PC-3 (cell line): ENCODE measurements around the gene ZNF816. TPM values are rescaled to one million over a fixed set of nuclear protein-coding genes. Genes with fewer than 3 reads are reported as not detected.

ENCODE experiments used
- ATAC-seq: fragments of 200-7000 bp; cut with Tn5 transposase; 2 replicates; pipeline ENCODE4 v1.9.1; 2020; ENCODE audit warnings: mild to moderate bottlenecking, moderate library complexity
- BruUV-seq: library from RNA; stranded (reverse); fragments of 400-500 nt; replicated peaks from 2 replicates; lab custom pipeline; 2021; lab: Mats Ljungman, UMichigan
- CTCF ChIA-PET: fragments of 300-600 bp; sonication (Branson Sonifier 250); formaldehyde crosslinking; loops from one replicate; lab custom pipeline; 2022; ENCODE audit warnings: antibody characterized with exemption; lab: Charles Lee
- POLR2A ChIA-PET: fragments of 300-600 bp; sonication (Branson Sonifier 250); formaldehyde crosslinking; loops from one replicate; lab custom pipeline; 2022; ENCODE audit warnings: antibody characterized with exemption; ENCODE audit not compliant: unreplicated experiment; lab: Charles Lee
- DNase-seq: peaks from one replicate; pipeline ENCODE4 v3.0.0-alpha.2; 2015
- H2AFZ ChIP-seq: fragments of 300-600 bp; sonication (generic); 2 replicates; pipeline ENCODE4 v1.6.0; 2016; ENCODE audit warnings: antibody characterized with exemption, low read length
- H3F3A ChIP-seq: fragments of 300-600 bp; sonication (generic); one replicate; pipeline ENCODE4 v1.6.0; 2017; ENCODE audit warnings: antibody characterized with exemption, low read length, control low read depth, mild to moderate bottlenecking; ENCODE audit not compliant: unreplicated experiment
- H3K27ac ChIP-seq: fragments of 300-600 bp; sonication (generic); 2 replicates; pipeline ENCODE4 v1.5.1; 2016; ENCODE audit warnings: mild to moderate bottlenecking, low read length
- H3K27me3 ChIP-seq: fragments of 300-600 bp; sonication (generic); 2 replicates; pipeline ENCODE4 v1.6.1; 2016; ENCODE audit warnings: low read length, mixed read lengths
- H3K36me3 ChIP-seq: fragments of 300-600 bp; sonication (generic); 2 replicates; pipeline ENCODE4 v1.6.1; 2016; ENCODE audit warnings: low read depth, mixed run types, low read length, mixed read lengths
- H3K4me1 ChIP-seq: fragments of 300-600 bp; sonication (generic); 2 replicates; pipeline ENCODE4 v1.5.1; 2016; ENCODE audit warnings: low read length; ENCODE audit not compliant: insufficient read depth
- H3K4me2 ChIP-seq: fragments of 300-600 bp; sonication (generic); 2 replicates; pipeline ENCODE4 v1.6.0; 2016; ENCODE audit warnings: low read length
- H3K4me3 ChIP-seq: fragments of 300-600 bp; sonication (generic); 2 replicates; pipeline ENCODE4 v1.5.1; 2016; ENCODE audit warnings: mild to moderate bottlenecking, low read length, mixed read lengths
- H3K79me2 ChIP-seq: fragments of 300-600 bp; sonication (generic); 2 replicates; pipeline ENCODE4 v1.6.1; 2017; ENCODE audit warnings: low read length, mixed read lengths
- H3K9ac ChIP-seq: fragments of 300-600 bp; sonication (generic); 2 replicates; pipeline ENCODE4 v1.6.0; 2016; ENCODE audit warnings: mild to moderate bottlenecking, low read length
- H3K9me2 ChIP-seq: fragments of 300-600 bp; sonication (generic); replicated peaks from 2 replicates; pipeline ENCODE4 v1.6.1; 2016; ENCODE audit warnings: mixed run types, low read length, mixed read lengths
- H3K9me3 ChIP-seq: fragments of 300-600 bp; sonication (generic); 2 replicates; pipeline ENCODE4 v1.6.1; 2016; ENCODE audit warnings: low read length, mixed read lengths
- H4K20me1 ChIP-seq: fragments of 300-600 bp; sonication (generic); 2 replicates; pipeline ENCODE4 v1.6.1; 2016; ENCODE audit warnings: low read length, mixed read lengths
- CTCF ChIP-seq: fragments of 300-600 bp; sonication (generic); conservative IDR thresholded peaks from 2 replicates; pipeline ENCODE4 v1.5.1; 2017; ENCODE audit warnings: antibody characterized with exemption, low read depth, mild to moderate bottlenecking, low read length
- EZH2 ChIP-seq: fragments of 300-600 bp; sonication (generic); IDR thresholded peaks from one replicate; pipeline ENCODE4 v1.6.1; 2017; ENCODE audit warnings: antibody characterized with exemption, mild to moderate bottlenecking, low read length; ENCODE audit not compliant: unreplicated experiment
- EZH2phosphoT487 ChIP-seq: fragments of 300-600 bp; sonication (generic); IDR thresholded peaks from 2 replicates; pipeline ENCODE4 v1.6.1; 2018; ENCODE audit warnings: mild to moderate bottlenecking, antibody characterized with exemption, low read length, borderline replicate concordance
- intact Hi-C: fragments of 100-400 bp; cut with micrococcal nuclease; formaldehyde crosslinking; loops from 2 replicates; pipeline ENCODE4 v1.9.0; 2023
- total RNA-seq: library from RNA; depleted of rRNA; stranded (reverse); fragments of >200 nt; gene quantifications from 2 replicates; pipeline ENCODE4 v1.2.3, GENCODE V29; 2014

ZNF816 gene
- total RNA-seq, 1 experiment from 2014 or later, result 10.2 TPM

GRCh38 chr19:52938761-52939160 lies 23.9 kb downstream of the ZNF816 start:
- Histone ChIP-seq H3K9me3 (no peaks in the 10 kb centered on the region), H3K4me2 (peak overlapping the region; percentile 74)

GRCh38 chr19:52936954-52937325 lies 25.7 kb downstream of the ZNF816 start:
- BruUV-seq, result no TSS peak
- H3K9ac ChIP-seq, result no peak overlapping the region
- ATAC-seq (no peak), DNase-seq (no peak)
- H3K9me2 ChIP-seq, result no peaks in the 10 kb centered on the region
- no peak overlapping the region for H3K27ac ChIP-seq
- ChIA-PET CTCF (no interaction called here), POLR2A (no interaction called here)
- H3K4me2 ChIP-seq, result no peak overlapping the region
- H3K9me3 ChIP-seq, result no peaks in the 10 kb centered on the region
- TF ChIP-seq EZH2 (no peak), EZH2phosphoT487 (no peak), CTCF (no peak)
- no peak overlapping the region for H2AFZ ChIP-seq
- peaks cover 70% of the 10 kb centered on the region for H3K79me2 ChIP-seq
- no peak overlapping the region for H3K4me3 ChIP-seq
- H3F3A ChIP-seq, result no peaks in the 10 kb centered on the region
- H3K36me3 ChIP-seq, result peaks cover 12% of the 10 kb centered on the region; the same call in 1 of the 2 replicates
- intact Hi-C loops, result no loop called here
- no peaks in the 10 kb centered on the region for H3K27me3 ChIP-seq
- peaks cover 29% of the 10 kb centered on the region for H3K4me1 ChIP-seq
- H4K20me1 ChIP-seq, result no peaks in the 10 kb centered on the region

More at GRCh38 chr19:52938761-52939160, 23.9 kb downstream of the ZNF816 start:
- no peak overlapping the region for H2AFZ ChIP-seq
- peaks cover 12% of the 10 kb centered on the region; the same call in 1 of the 2 replicates for H3K36me3 ChIP-seq
- CTCF ChIA-PET, result no interaction called here
- peak overlapping the region; percentile 10; the same call in 1 of the 2 replicates for H3K9ac ChIP-seq
- H3K9me2 ChIP-seq, result no peaks in the 10 kb centered on the region
- no TSS peak for BruUV-seq
- peaks cover 38% of the 10 kb centered on the region for H3K4me1 ChIP-seq
- ATAC-seq (no peak), DNase-seq (peak; percentile 89)
- TF ChIP-seq EZH2phosphoT487 (no peak), CTCF (no peak), EZH2 (no peak)
- no peaks in the 10 kb centered on the region for H3F3A ChIP-seq
- H3K27ac ChIP-seq, result peak overlapping the region; percentile 42
- intact Hi-C loops, result no loop called here
- peaks cover 70% of the 10 kb centered on the region for H3K79me2 ChIP-seq
- peak overlapping the region; percentile 61 for H3K4me3 ChIP-seq
- POLR2A ChIA-PET, result no interaction called here
- H4K20me1 ChIP-seq, result no peaks in the 10 kb centered on the region
- H3K27me3 ChIP-seq, result no peaks in the 10 kb centered on the region

GRCh38 chr19:52936151-52936953 lies 26.3 kb downstream of the ZNF816 start:
- Histone ChIP-seq H3K27ac (peak overlapping the region; percentile 52), H3K9me2 (no peaks in the 10 kb centered on the region), H3K79me2 (peaks cover 65% of the 10 kb centered on the region), H3K4me2 (no peak overlapping the region), H2AFZ (no peak overlapping the region), H3K4me3 (no peak overlapping the region), H3K9me3 (no peaks in the 10 kb centered on the region), H3K27me3 (no peaks in the 10 kb centered on the region), H3K36me3 (peaks cover 12% of the 10 kb centered on the region; the same call in 1 of the 2 replicates), H3F3A (no peaks in the 10 kb centered on the region), H4K20me1 (no peaks in the 10 kb centered on the region), H3K4me1 (peaks cover 29% of the 10 kb centered on the region), H3K9ac (no peak overlapping the region)
- TF ChIP-seq EZH2, result no peak
- TF ChIP-seq EZH2phosphoT487, result no peak
- TF ChIP-seq CTCF, result no peak
- CTCF ChIA-PET, result no interaction called here
- intact Hi-C loops, result no loop called here
- ATAC-seq (no peak; the same call in 1 of the 2 replicates), DNase-seq (no peak)
- BruUV-seq, result no TSS peak
- POLR2A ChIA-PET, result no interaction called here
